ES-I3 (cell line): ENCODE measurements around the gene CRHBP.
"Not testable (repeated sequence)": the region's sequence is repeated elsewhere in the genome, so short reads cannot be mapped to it uniquely, and the experiment has no call there.

Experiments used
- H3K36me3 ChIP-seq: 2 replicates; pipeline ENCODE4 v1.6.1; 2013; ENCODE audit warnings: mild to moderate bottlenecking, low read length, control low read depth, moderate library complexity; ENCODE audit not compliant: insufficient read depth
- H3K4me1 ChIP-seq: 2 replicates; pipeline ENCODE4 v1.6.1; 2013; ENCODE audit warnings: mild to moderate bottlenecking, control low read depth, low read length; ENCODE audit not compliant: insufficient read depth
- H3K9ac ChIP-seq: 2 replicates; pipeline ENCODE4 v1.6.1; 2013; ENCODE audit warnings: low read depth, mild to moderate bottlenecking, low read length, moderate library complexity
- H3K9me3 ChIP-seq: 2 replicates; pipeline ENCODE4 v1.6.1; 2013; ENCODE audit warnings: mild to moderate bottlenecking, low read length, moderate library complexity; ENCODE audit not compliant: control insufficient read depth, insufficient read depth

Gene CRHBP

GRCh38 chr5:76945238-76945637, 7.6 kb upstream of the CRHBP start:
- not testable (repeated sequence) for H3K9ac ChIP-seq, H3K36me3 ChIP-seq, H3K4me1 ChIP-seq, H3K9me3 ChIP-seq

- Histone ChIP-seq H3K36me3 (no peaks in the 10 kb centered on the region), H3K4me1 (no peaks in the 10 kb centered on the region), H3K9me3 (no peaks in the 10 kb centered on the region), H3K9ac (no peak overlapping the region)
Measured at GRCh38 chr5:76946090-76946489, 6.8 kb upstream of the CRHBP start.

GRCh38 chr5:76947082-76947503, 5.8 kb upstream of the CRHBP start:
- Histone ChIP-seq H3K4me1 (no peaks in the 10 kb centered on the region), H3K36me3 (no peaks in the 10 kb centered on the region), H3K9me3 (no peaks in the 10 kb centered on the region), H3K9ac (no peak overlapping the region)

- Histone ChIP-seq H3K9ac (peak overlapping the region; percentile 55), H3K36me3 (no peaks in the 10 kb centered on the region), H3K9me3 (no peaks in the 10 kb centered on the region), H3K4me1 (peaks cover 10% of the 10 kb centered on the region)
Measured at GRCh38 chr5:76953551-76954382, 922 bp downstream of the CRHBP start.

- Histone ChIP-seq H3K4me1 (peaks cover 16% of the 10 kb centered on the region), H3K9ac (peak overlapping the region; percentile 55), H3K36me3 (no peaks in the 10 kb centered on the region), H3K9me3 (no peaks in the 10 kb centered on the region)
Measured at GRCh38 chr5:76954383-76954763, 1.5 kb downstream of the CRHBP start.

DNA sequence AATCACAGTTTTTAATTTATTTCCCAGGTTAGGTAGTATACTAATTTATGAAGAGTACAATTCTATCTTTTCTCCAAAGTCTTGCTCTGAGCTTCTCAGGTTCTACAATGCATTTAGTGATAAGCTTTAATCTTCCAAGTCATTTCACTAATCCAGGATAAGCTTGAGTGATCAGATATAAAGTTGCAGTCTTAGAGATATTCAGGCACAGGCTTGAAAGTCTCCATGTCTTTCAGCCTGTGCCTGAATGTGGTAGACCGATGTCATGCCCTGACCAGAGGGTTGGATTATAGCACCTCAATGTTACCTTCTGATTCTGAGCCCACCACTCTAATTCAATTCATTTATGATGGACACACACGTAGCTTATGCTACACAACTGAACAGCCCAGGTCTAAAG, 3.2 kb downstream of the CRHBP start:
- Histone ChIP-seq H3K36me3 (no peaks in the 10 kb centered on the region), H3K9me3 (no peaks in the 10 kb centered on the region), H3K9ac (no peak overlapping the region), H3K4me1 (peaks cover 26% of the 10 kb centered on the region)

- Histone ChIP-seq H3K9ac (no peak overlapping the region), H3K4me1 (peaks cover 23% of the 10 kb centered on the region), H3K9me3 (no peaks in the 10 kb centered on the region), H3K36me3 (no peaks in the 10 kb centered on the region)
Measured at GRCh38 chr5:76958991-76959767, 6.3 kb downstream of the CRHBP start.

DNA sequence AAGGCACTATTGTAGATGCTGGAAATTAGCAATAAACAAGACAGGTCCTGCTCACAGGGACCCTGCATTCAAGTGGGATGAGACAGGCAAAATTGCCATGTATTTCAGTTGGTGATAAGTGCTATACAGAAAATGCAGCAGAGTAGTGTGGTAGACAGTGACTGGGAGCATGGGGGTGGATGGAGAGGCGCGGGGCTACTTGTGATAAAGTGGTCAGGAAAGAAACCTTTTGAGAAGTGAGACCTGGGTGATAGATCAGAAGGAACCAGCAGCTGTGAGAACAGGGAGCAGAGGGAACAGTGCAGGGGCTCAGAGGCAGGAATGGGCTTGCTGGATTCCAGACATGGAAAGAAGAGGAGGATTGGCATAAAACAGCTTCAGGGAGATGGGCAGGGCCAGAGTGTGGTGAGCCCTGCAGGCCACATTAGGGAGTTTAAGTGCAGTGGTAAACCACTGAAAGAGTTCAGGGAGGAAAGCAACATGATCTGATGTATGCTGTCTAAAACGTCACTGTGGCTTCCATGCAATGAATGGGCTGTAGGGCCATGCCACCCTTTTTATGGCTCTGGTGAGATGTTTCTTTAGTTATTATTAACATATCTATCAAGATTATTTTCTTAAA, 7.3 kb downstream of the CRHBP start:
- no peak overlapping the region for H3K9ac ChIP-seq
- peaks cover 23% of the 10 kb centered on the region for H3K4me1 ChIP-seq
- no peaks in the 10 kb centered on the region for H3K36me3 ChIP-seq
- H3K9me3 ChIP-seq: no peaks in the 10 kb centered on the region

- H3K36me3 ChIP-seq: no peaks in the 10 kb centered on the region
- H3K9me3 ChIP-seq: no peaks in the 10 kb centered on the region
- peaks cover 13% of the 10 kb centered on the region for H3K4me1 ChIP-seq
- no peak overlapping the region for H3K9ac ChIP-seq
Measured at GRCh38 chr5:76964060-76964459, 11.2 kb downstream of the CRHBP start.

- H3K36me3 ChIP-seq: no peaks in the 10 kb centered on the region
- H3K4me1 ChIP-seq: no peaks in the 10 kb centered on the region
- no peaks in the 10 kb centered on the region for H3K9me3 ChIP-seq
- no peak overlapping the region for H3K9ac ChIP-seq
Measured at GRCh38 chr5:76971511-76971910, 18.7 kb downstream of the CRHBP start.

DNA sequence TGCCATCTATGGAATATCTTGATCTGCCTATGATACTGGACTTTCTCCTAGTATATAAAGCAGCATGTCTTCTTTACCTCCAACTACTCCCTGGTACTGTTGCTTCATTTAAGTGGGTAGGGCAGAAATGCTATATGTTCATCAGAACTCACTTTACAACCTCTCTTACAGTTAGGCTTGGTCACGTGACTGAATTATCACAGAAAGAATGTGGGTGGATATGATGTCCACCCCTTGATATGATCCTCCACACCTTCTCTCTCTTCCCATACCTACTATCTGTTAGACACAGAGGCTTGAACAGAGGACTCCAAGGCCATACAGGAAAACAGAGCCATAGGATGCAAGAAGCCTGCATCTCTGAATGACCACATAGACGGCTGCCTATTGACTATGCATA, 19.8 kb downstream of the CRHBP start:
- no peak overlapping the region for H3K9ac ChIP-seq
- H3K9me3 ChIP-seq: no peaks in the 10 kb centered on the region
- no peaks in the 10 kb centered on the region for H3K4me1 ChIP-seq
- no peaks in the 10 kb centered on the region for H3K36me3 ChIP-seq

- Histone ChIP-seq H3K36me3 (no peaks in the 10 kb centered on the region), H3K4me1 (no peaks in the 10 kb centered on the region), H3K9ac (no peak overlapping the region), H3K9me3 (no peaks in the 10 kb centered on the region)
Measured at GRCh38 chr5:76974785-76975184, 21.9 kb downstream of the CRHBP start.

DNA sequence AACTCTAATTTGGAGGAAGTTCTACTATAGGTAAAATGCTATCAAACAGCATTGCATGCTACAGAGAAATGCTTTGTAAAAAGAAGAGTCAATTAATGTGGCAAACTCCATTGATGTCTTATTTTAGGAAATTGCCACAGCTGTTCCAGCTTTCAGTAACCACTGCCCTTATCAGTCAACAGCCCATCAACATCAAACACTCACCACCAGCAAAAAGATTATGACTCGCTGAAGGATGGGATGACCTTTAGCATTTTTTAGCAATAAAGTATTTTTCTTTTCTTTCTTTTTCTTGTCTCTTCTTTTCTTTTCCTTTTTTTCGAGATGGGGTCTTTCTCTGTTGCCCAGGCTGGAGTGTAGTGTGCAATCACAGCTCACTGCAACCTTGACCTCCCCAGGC, 26.0 kb downstream of the CRHBP start:
- Histone ChIP-seq H3K36me3 (no peaks in the 10 kb centered on the region), H3K9me3 (no peaks in the 10 kb centered on the region), H3K9ac (no peak overlapping the region), H3K4me1 (no peaks in the 10 kb centered on the region)

DNA sequence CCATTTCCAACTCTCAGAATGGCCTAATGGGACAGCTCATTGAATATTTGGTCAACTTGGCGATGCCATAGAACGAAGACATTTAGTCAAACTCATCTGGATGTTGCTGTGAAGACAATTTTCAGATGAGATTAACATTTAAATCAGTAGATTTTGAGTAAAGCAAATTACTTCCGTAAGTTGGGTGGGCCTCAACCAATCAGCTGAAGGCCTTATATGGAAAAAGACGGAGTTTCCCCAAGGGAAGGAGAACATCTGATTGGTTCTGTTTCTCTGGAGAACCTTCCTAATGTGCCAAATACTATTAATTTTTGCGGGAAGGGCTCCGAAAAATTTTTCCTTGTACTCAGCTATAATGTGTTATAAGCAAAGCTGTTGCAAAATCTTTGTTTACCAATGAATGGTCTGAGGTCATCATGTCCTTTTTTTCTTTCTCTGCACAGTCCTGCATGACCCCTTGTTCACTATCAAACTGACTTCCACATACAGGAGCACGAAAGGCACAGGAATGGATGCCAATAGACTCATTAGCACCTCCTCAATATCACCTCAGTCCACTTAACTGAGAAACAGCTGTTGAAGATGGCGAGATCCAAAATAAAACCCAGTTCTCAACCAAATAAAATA, 27.8 kb downstream of the CRHBP start:
- H3K9me3 ChIP-seq: no peaks in the 10 kb centered on the region
- H3K36me3 ChIP-seq: no peaks in the 10 kb centered on the region
- H3K9ac ChIP-seq: no peak overlapping the region
- H3K4me1 ChIP-seq: no peaks in the 10 kb centered on the region
